Embryonic facial prominence (tissue), 1 donor: ENCODE results near the gene CYLD.

Experiments used
- DNase-seq: peaks from one replicate; pipeline ENCODE4 v3.0.0-alpha.2; 2016; ENCODE audit errors: extremely low spot score

Gene CYLD

DNA sequence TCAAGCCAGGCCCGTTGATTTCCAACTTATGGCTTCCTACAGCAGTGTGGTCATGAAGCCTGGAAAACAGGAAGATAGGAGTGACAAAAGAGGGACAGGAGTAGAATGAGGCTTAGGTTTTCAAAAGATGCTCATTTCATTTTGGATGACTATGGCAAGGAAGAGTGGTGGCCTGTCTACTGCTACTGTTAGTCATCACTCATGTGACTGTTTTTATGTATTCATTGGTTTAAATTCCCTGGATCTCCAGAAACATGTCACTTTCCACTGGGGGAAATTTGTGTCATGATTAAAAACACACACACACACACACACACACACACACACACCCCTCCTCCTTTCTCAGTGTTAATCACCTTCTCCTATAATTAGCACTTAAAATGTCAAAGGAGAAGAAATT lies 1.1 kb upstream of the CYLD start:
- no peak for DNase-seq

DNA sequence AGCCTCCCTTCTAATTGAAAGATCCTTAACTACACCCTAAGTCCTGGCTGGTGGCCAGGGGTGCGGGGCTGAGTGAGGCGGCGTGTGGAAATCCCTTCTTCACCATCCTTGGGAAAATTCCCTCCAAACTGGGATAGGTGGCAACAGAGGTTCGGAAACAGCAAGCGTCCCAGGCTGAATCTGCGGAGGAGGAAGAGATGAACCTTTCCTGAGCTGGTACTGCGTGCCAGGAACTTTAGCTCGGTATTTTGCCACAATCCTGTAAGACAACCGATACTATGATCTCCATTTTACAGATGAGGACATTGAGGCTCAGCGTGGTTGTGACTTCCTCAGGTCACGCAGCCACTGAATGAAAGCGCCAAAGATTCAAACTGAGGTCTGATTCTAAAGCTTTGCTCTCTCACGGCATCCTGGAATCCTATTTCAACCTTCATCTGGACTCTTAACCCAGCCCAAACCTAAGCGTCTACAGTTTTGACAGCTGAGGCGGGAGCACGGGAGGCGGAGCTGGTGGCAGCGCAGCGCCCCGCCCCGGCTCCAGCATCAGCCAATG lies 583 bp upstream of the CYLD start:
- DNase-seq, result no peak

GRCh38 chr16:50742576-50743200 lies 802 bp downstream of the CYLD start:
- no peak for DNase-seq

- DNase-seq, result no peak
These were observed 1.8 kb downstream of the CYLD start for GRCh38 chr16:50743581-50744225.

- DNase-seq, result no peak
These were observed 3.0 kb downstream of the CYLD start for GRCh38 chr16:50744881-50745280.

GRCh38 chr16:50745940-50746339 lies 4.1 kb downstream of the CYLD start:
- DNase-seq, result no peak

DNA sequence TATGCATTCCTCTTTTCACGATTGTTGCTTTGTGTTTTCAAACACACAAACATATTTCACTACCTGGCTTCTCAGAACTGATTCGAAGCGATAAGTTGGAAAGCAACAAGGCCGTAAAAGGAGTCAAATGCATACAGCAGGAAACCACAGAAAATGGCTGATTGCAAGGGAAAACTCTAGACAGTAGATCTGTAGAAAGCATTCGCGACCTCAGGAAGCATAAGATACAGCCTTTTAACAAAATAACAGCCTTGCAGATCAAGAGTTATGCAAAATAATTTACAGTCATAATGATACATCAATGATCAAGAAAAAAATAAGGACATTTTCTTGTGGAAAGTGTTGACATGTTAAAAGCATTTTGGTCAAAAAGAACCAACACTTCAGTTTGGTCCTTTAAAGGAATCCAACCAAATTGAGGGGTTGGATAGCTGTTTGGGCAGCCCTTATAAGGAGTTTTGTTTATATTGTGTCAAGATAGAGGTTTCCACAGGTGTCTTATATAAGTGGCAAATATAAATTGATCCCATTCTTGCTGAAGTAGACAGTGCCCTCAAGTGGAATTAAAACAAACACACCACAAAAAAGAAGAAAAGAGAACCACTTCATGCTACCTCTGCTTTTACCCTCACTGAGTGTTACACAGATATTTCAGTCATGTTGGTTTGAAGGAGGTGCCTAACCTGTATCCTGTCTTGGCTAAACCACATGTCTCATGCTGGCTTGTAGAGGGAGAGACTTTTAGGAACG lies 5.5 kb downstream of the CYLD start:
- DNase-seq, result no peak

DNA sequence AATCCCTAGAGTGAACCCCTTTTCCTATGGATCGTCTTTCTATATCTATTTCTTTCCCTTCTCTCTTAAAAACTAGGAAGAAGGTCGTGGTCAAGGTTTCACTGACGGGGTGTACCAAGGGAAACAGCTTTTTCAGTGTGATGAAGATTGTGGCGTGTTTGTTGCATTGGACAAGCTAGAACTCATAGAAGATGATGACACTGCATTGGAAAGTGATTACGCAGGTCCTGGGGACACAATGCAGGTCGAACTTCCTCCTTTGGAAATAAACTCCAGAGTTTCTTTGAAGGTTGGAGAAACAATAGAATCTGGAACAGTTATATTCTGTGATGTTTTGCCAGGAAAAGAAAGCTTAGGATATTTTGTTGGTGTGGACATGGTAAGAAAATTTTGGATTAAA lies 9.6 kb downstream of the CYLD start:
- no peak for DNase-seq

DNA sequence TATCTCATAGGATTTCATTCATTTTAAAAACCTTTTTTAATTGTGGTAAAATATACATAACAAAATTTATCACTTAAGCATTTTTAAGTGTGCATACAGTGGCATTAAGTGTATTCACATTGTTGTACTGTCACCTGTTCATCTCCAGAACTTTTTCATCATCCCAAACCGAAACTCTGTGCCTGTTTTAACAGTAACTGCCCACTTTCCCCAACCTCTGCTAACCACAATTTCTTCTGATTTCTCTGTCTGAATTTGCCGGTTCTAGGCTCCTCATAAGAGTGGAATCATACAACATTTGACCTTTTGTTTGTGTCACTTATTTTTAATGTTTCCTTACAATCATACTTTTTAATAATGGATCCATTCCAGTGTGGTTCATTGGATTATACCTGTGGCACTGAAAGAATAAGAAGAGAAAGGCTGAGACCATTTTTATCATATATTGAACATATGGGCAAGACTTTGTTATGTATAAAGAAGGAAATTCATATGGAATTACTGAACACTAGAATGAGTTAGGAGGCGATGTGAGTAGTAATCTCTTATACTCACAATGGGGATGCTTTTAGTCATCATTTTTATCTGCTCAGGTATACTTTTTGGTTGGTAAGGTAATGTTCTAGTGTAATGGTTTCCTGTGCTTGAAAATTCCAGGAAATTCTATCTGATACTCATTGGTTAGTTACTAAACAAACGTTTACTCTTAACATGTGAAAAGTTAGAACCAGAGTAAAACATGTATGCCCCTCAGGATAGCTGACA lies 10.8 kb downstream of the CYLD start:
- DNase-seq, result no peak

- no peak for DNase-seq
These were observed 14.6 kb downstream of the CYLD start for GRCh38 chr16:50756473-50756872.

DNA sequence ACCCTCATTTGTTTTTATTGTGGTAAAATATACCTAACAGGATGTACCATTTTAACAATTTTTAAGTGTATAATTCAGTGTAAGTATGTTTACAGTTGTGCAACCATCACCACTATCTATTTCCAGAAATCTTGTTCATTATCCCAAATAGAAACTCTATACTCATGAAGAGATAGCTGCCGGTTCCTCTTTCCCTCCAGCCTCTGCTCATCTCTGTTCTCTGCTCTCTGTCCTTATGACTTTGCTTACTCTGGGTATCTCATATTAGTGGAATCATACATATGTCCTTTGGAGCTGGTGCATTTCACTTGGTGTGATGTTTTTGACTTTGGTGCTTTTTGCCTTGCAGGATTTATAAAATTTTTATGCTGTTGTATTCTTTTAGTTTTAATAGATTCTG lies 19.4 kb downstream of the CYLD start:
- no peak for DNase-seq

- DNase-seq, result no peak
These were observed 20.4 kb downstream of the CYLD start for GRCh38 chr16:50762241-50762640.

DNA sequence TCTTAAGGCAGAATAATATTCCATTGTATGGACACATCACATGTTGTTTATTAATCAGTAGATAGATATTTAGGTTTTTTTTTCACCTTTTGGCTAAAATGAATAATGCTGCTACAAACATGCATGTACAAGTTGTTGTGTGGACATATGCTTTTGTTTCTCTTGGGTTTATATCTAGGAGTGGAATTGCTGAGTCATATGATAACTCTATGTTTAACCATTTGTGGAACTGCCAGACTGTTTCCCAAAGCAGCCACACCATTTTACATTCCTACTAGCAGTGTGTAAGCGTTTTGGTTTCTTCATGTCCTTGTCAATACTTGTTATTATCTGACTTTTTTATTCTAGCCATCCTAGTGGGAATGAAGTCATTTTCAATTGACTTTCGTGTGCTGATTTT lies 21.3 kb downstream of the CYLD start:
- DNase-seq, result no peak

- no peak for DNase-seq
These were observed 23.4 kb downstream of the CYLD start for GRCh38 chr16:50765260-50765659.

DNA sequence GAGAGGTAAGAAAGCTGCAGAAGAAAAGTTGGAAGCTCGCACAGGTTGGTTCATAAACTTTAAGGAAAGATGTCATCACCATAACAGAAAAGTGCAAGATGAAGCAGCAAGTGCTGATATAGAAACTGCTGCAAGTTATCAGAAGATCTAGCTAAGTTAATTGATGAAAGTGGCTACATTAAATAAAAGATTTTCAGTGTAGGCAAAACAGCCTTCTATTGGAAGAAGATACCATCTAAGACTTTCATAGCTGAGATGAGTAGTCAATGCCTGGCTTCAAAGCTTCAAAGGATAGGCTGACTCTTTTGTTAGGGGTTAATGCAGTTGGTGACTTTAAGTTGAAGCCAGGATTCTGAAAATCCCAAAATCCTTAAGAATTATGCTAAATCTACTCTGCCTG lies 24.0 kb downstream of the CYLD start:
- DNase-seq, result no peak

DNA sequence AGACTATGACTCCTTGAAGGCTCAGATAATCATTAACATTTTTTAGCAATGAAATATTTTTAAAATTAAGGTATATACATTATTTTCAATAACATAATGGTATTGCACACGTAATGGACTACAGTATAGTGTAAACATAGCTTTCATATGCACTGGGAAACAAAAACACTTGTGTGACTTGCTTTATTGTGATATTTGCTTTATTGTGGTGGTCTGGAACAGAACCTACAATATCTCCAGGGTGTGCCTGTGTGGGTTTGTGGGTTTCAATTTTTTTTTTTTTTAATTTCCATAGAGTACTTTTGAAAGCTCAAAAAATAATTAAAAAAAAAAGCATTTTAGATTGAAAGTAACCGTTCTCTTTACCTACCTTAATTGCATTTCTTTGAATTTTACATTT lies 25.3 kb downstream of the CYLD start:
- DNase-seq, result no peak

DNA sequence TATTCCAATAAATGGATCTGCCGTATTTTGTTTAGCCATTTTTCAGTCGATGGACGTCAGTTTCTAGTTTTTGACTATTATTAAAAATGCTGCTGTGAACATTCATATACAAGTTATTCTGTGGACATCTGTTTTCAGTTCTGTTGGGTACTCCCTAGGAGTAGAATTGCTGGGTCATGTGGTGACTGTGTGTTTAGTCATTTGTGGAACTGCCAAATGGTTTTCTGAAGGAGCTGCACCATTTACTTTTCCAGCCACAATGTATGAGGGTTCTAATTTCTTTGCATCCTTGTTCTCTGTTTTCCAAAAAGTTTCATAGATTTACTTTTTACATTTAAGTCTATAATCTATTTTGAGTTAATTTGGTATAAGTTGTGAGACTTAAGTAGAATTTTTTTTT lies 29.5 kb downstream of the CYLD start:
- no peak for DNase-seq

DNA sequence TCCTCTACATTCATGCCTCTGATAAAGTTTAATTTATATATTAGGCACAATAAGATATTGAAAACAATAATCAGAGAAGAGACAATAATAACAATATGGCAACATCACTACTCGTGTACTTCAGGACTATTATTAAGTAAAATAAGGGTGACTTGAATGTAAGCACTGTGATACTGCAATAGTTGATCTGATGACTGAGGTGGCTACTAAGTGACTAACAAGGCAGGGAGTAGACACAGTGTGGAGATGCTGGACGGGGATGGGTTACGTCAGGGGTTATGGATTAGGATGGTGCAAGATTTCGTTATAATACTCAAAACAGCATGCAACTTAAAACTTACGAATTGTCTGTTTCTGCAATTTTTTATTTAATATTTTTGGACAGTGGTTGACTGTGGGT lies 32.5 kb downstream of the CYLD start:
- DNase-seq, result no peak

- no peak for DNase-seq
These were observed 33.1 kb downstream of the CYLD start for GRCh38 chr16:50774960-50775359.

- no peak for DNase-seq
These were observed 34.2 kb downstream of the CYLD start for GRCh38 chr16:50776037-50776436.

- DNase-seq, result no peak
These were observed 36.6 kb downstream of the CYLD start for GRCh38 chr16:50778284-50779163.
